Bronchial epithelial cell (primary cell): ENCODE results near the gene POLR1A. TPM values are rescaled to one million over a fixed set of nuclear protein-coding genes. Genes with fewer than 3 reads are reported as not detected.

Source experiments
- DNase-seq: peaks from one replicate; pipeline ENCODE4 v3.0.0-alpha.2; 2010; ENCODE audit warnings: low read depth
- FAIRE-seq: peaks from 2 replicates; lab custom pipeline; 2011; peaks lifted over from hg19 to GRCh38; lab: Jason Lieb, UNC
- H3K27me3 ChIP-seq: 2 replicates; pipeline ENCODE4 v1.5.1; 2011; ENCODE audit warnings: low read length; ENCODE audit not compliant: control insufficient read depth, insufficient read depth
- H3K36me3 ChIP-seq: 2 replicates; pipeline ENCODE4 v1.5.1; 2011; ENCODE audit warnings: low read length; ENCODE audit not compliant: control insufficient read depth, insufficient read depth
- H3K4me3 ChIP-seq: 2 replicates; pipeline ENCODE4 v1.5.1; 2011; ENCODE audit warnings: mild to moderate bottlenecking, low read depth, low read length, control low read depth
- total RNA-seq: library from RNA; depleted of rRNA; stranded (reverse); fragments of >200 nt; gene quantifications from 2 replicates; pipeline ENCODE4 v1.2.1, GENCODE V29; 2014
- TF ChIP-seq, protein P1 (sequence below): IDR thresholded peaks from 2 replicates; pipeline ENCODE4 v1.5.1; 2011; ENCODE audit warnings: mild to moderate bottlenecking, moderate library complexity, low read length, control low read depth, inconsistent platforms; ENCODE audit not compliant: insufficient read depth, severe bottlenecking

POLR1A gene
- total RNA-seq, 1 donor from 2014 or later, result 9.7 TPM

DNA sequence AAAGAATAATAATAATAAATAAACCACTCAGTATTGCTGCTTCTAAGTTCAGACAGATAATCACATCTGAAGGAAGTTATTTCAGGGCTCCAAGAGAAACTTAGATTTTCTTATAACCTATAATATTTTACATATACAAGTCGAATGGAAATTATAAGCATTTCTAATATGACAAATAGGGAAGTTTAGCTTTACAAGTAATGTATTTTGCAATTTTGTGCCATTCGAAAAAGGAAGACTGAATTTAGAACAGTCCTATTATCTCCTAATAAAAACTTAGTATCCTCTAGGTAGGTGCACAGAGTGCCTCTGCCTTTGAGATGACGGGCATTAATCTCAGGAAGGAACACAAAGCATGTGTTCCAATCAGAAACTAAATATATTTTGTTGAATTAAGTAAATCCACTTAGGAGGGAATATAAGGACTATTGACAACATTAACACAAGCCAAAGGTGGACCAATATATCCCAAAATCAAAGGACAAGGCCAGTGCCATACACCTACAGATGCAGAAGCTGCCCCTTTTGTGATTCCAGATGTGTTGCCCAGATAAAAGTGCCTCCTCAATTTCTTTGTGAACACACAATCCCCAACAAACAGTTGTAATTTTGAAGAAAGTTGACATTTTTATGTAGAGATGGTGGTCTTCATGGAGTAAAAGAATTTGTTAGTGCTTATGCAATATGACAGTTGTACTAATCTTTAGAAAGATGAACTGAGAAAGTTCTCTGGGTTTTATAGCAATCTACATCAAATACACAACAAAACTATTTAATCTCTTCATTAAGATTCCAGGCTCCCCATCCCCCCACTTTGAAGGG is 37.0 kb upstream of the POLR1A start:
- DNase-seq (no peak), FAIRE-seq (no peak)
- TF ChIP-seq, protein P1, sequence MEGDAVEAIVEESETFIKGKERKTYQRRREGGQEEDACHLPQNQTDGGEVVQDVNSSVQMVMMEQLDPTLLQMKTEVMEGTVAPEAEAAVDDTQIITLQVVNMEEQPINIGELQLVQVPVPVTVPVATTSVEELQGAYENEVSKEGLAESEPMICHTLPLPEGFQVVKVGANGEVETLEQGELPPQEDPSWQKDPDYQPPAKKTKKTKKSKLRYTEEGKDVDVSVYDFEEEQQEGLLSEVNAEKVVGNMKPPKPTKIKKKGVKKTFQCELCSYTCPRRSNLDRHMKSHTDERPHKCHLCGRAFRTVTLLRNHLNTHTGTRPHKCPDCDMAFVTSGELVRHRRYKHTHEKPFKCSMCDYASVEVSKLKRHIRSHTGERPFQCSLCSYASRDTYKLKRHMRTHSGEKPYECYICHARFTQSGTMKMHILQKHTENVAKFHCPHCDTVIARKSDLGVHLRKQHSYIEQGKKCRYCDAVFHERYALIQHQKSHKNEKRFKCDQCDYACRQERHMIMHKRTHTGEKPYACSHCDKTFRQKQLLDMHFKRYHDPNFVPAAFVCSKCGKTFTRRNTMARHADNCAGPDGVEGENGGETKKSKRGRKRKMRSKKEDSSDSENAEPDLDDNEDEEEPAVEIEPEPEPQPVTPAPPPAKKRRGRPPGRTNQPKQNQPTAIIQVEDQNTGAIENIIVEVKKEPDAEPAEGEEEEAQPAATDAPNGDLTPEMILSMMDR, result no peak
- Histone ChIP-seq H3K27me3 (no peaks in the 10 kb centered on the region), H3K4me3 (no peak overlapping the region), H3K36me3 (peaks cover 10% of the 10 kb centered on the region)

GRCh38 chr2:86140969-86141392 is 35.3 kb upstream of the POLR1A start:
- H3K4me3 ChIP-seq, result no peak overlapping the region
- DNase-seq (no peak), FAIRE-seq (no peak)
- TF ChIP-seq, protein P1, result no peak
- H3K36me3 ChIP-seq, result peaks cover 13% of the 10 kb centered on the region
- H3K27me3 ChIP-seq, result no peaks in the 10 kb centered on the region

DNA sequence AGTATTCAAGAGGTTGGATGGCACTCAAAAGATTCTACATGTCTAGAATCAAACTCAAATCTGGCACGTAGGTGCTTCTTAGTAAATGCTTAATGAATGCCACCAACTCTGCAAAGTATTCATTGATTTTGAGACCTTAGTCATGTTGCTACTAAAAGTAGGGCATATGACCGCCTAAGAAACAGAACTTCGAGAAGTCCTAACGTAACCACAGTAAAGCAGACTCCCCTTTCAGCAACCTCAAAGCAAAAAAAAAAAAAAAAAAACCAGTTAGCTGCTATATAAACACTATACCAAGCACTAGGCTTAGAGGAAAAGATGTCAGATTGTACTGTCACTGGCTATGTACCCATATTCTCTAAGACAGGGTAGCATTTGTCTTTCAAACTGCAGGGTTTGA is 34.3 kb upstream of the POLR1A start:
- Histone ChIP-seq H3K27me3 (no peaks in the 10 kb centered on the region), H3K4me3 (no peak overlapping the region), H3K36me3 (peaks cover 17% of the 10 kb centered on the region)
- TF ChIP-seq, protein P1, result no peak
- no peak for DNase-seq
- no peak for FAIRE-seq

GRCh38 chr2:86138736-86139625 is 33.3 kb upstream of the POLR1A start:
- peaks cover 19% of the 10 kb centered on the region for H3K36me3 ChIP-seq
- FAIRE-seq, result no peak
- TF ChIP-seq, protein P1, result no peak

GRCh38 chr2:86136141-86136540 is 30.5 kb upstream of the POLR1A start:
- no peaks in the 10 kb centered on the region for H3K27me3 ChIP-seq
- FAIRE-seq (no peak), DNase-seq (no peak)
- H3K4me3 ChIP-seq, result no peak overlapping the region
- TF ChIP-seq, protein P1, result no peak
- H3K36me3 ChIP-seq, result peaks cover 25% of the 10 kb centered on the region

More at GRCh38 chr2:86138736-86139625, 33.3 kb upstream of the POLR1A start:
- no peak for DNase-seq
- Histone ChIP-seq H3K4me3 (no peak overlapping the region), H3K27me3 (no peaks in the 10 kb centered on the region)
